AG04450 (cell line): ENCODE measurements around the gene NFATC2. TPM values are rescaled to one million over a fixed set of nuclear protein-coding genes. Genes with fewer than 3 reads are reported as not detected.

Experiments used
- CTCF ChIA-PET: fragments of 300-600, 350-600 bp; formaldehyde crosslinking; extraction: SDS; loops from one replicate; lab custom pipeline; 2022; ENCODE audit warnings: antibody characterized with exemption, inconsistent platforms; lab: Charles Lee
- POLR2A ChIA-PET: fragments of 350-600 bp; formaldehyde crosslinking; extraction: SDS; loops from one replicate; lab custom pipeline; 2021; ENCODE audit warnings: antibody characterized with exemption, inconsistent platforms; lab: Yijun Ruan, JAX
- DNase-seq: peaks from one replicate; pipeline ENCODE4 v3.0.0-alpha.2; 2011; ENCODE audit warnings: low read depth, low spot score
- H3K27ac ChIP-seq: one replicate; pipeline ENCODE4 v1.5.1; 2012; ENCODE audit warnings: low read depth, low read length, control low read depth
- H3K27me3 ChIP-seq: one replicate; pipeline ENCODE4 v1.6.0; 2012; ENCODE audit warnings: low read length; ENCODE audit not compliant: control insufficient read depth, insufficient read depth
- H3K4me3 ChIP-seq: 2 replicates; pipeline ENCODE4 v1.5.1; 2011; ENCODE audit warnings: mild to moderate bottlenecking, low read depth, low read length, control low read depth
- H3K9me3 ChIP-seq: 2 replicates; pipeline ENCODE4 v1.5.1; 2012; ENCODE audit warnings: low read length; ENCODE audit not compliant: control insufficient read depth, insufficient read depth
- CTCF ChIP-seq: IDR thresholded peaks from 2 replicates; pipeline ENCODE4 v1.5.1; 2011; ENCODE audit warnings: low read depth, low read length, control low read depth, inconsistent platforms
- polyA plus RNA-seq: library from polyadenylated mRNA; depleted of rRNA; stranded (reverse); fragments of >200 nt; gene quantifications from 2 replicates; pipeline ENCODE4 v1.2.3, GENCODE V29; 2011

NFATC2 gene
- polyA plus RNA-seq, 1 experiment, result 0.07 TPM

GRCh38 chr20:51350941-51351631 lies 191.4 kb downstream of the NFATC2 start:
- peak; percentile 63 for DNase-seq
- Histone ChIP-seq H3K4me3 (no peak overlapping the region), H3K27me3 (no peaks in the 10 kb centered on the region), H3K9me3 (no peaks in the 10 kb centered on the region), H3K27ac (peak overlapping the region; percentile 96)
- no peak for TF ChIP-seq CTCF
- ChIA-PET POLR2A (interaction anchor here (0.7 to 2.0 kb wide), 2 partner anchors 9 to 382 kb away, joined by 4 to 10 read pairs; no protein-coding TSS in a partner anchor), CTCF (interaction anchor here (1.8 to 2.6 kb wide), 2 partner anchors 44 to 245 kb away, joined by 5 to 9 read pairs; no protein-coding TSS in a partner anchor)

- TF ChIP-seq CTCF, result no peak
- H3K27me3 ChIP-seq, result no peaks in the 10 kb centered on the region
- no peak overlapping the region for H3K27ac ChIP-seq
- no peaks in the 10 kb centered on the region for H3K9me3 ChIP-seq
- CTCF ChIA-PET, result interaction anchor here (1.2 kb wide), 1 partner anchor 334 kb away, joined by 3 read pairs; no protein-coding TSS in a partner anchor
- DNase-seq, result no peak
- POLR2A ChIA-PET, result no interaction called here
- no peak overlapping the region for H3K4me3 ChIP-seq
Measured at GRCh38 chr20:51348876-51349275, 193.6 kb downstream of the NFATC2 start.

- Histone ChIP-seq H3K4me3 (no peak overlapping the region), H3K27ac (no peak overlapping the region), H3K27me3 (no peaks in the 10 kb centered on the region), H3K9me3 (peaks cover 6% of the 10 kb centered on the region; the same call in 1 of the 2 replicates)
- ChIA-PET POLR2A (no interaction called here), CTCF (interaction anchor here (1.5 kb wide), 1 partner anchor 355 kb away, joined by 4 read pairs; no protein-coding TSS in a partner anchor)
- DNase-seq, result no peak
- TF ChIP-seq CTCF, result no peak
Measured at GRCh38 chr20:51347831-51348230, 194.7 kb downstream of the NFATC2 start.

- DNase-seq, result no peak
- TF ChIP-seq CTCF, result no peak
- Histone ChIP-seq H3K4me3 (no peak overlapping the region), H3K9me3 (peaks cover 6% of the 10 kb centered on the region; the same call in 1 of the 2 replicates), H3K27me3 (no peaks in the 10 kb centered on the region), H3K27ac (no peak overlapping the region)
- ChIA-PET POLR2A (no interaction called here), CTCF (interaction anchor here (1.5 kb wide), 1 partner anchor 354 kb away, joined by 4 read pairs; no protein-coding TSS in a partner anchor)
Measured at GRCh38 chr20:51346686-51347485, 195.6 kb downstream of the NFATC2 start.
